Right ventricle myocardium superior (tissue), 1 donor: ENCODE measurements around the gene KAT6B. TPM values are rescaled to one million over a fixed set of nuclear protein-coding genes. Genes with fewer than 3 reads are reported as not detected.

Experiments
- ATAC-seq: fragments of 200-7000 bp; cut with Tn5 transposase; one replicate; pipeline ENCODE4 v1.9.1; 2020; ENCODE audit warnings: mild to moderate bottlenecking; ENCODE audit not compliant: poor library complexity
- DNase-seq: peaks from one replicate; pipeline ENCODE4 v3.0.0-alpha.2; 2020
- intact Hi-C: fragments of 100-400 bp; cut with DNase I; formaldehyde crosslinking; loops from one replicate; pipeline ENCODE4 v1.11.2; 2022
- total RNA-seq: library from RNA; stranded (reverse); fragmentation: NEBNext Ultra II Directional; extraction: Animal tissue kit (Norgen Biotek cat#: 25700); gene quantifications from one replicate; pipeline ENCODE4 v1.2.1, GENCODE V29; 2021
- donor health status: DM: no; HTN: yes; CAD: no; lungs with severe emphysema.

KAT6B gene
- total RNA-seq, 1 donor from 2014 or later: 36.2 TPM

DNA sequence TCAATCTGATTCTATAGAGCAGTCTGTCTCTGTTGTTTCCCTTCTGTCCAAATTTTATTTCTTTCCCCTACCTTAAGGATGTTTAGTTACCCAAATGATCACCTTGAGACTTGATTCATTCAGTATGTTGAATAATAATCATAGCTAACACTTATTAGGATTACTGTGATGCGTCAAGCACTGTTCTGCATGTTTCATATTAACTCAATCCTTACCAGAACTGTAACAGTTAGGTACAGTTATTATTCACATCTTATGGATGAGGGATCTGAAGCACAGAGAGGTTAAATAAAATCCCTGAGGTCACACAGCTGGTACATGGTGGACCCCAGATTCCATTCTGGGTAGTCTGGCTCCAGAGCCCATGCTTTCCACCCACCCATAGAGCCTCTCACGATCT lies 187.1 kb downstream of the KAT6B start:
- DNase-seq (no peak), ATAC-seq (no peak)
- intact Hi-C loops: no loop called here

DNA sequence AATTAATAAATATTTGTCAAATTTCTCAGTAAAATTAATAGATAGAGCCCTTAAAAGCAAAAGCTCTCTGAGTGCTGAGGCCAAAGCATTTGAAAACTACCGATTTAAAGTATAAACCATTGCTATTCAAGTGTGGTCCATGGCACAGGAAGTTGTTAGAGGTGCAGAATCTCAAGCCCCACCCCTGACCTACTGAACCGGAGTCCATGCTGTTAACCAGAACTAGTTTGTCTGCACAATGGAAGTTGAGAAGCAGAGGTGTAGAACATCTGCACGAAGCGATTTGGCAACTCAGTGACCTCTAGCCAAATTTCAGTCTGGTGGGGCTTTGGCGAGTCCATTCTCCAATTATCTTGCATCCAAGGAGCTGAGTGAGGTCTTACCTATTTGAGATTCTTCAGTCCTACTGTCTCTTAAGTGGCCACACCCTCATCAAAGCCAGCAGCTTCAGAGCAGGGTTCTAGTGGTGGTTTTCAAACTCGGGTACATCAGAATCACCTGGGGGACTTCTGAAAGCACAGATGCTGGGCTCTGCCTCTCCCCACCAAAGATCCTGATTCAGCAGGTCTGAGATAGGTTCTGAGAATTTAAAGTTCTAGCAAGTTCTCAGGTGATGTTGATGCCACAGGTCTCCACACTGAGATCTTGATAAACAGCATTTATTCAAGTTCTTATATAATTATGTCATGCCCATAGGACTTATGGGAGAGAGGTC lies 188.3 kb downstream of the KAT6B start:
- DNase-seq: no peak
- intact Hi-C loops: no loop called here
- ATAC-seq: no peak

DNA sequence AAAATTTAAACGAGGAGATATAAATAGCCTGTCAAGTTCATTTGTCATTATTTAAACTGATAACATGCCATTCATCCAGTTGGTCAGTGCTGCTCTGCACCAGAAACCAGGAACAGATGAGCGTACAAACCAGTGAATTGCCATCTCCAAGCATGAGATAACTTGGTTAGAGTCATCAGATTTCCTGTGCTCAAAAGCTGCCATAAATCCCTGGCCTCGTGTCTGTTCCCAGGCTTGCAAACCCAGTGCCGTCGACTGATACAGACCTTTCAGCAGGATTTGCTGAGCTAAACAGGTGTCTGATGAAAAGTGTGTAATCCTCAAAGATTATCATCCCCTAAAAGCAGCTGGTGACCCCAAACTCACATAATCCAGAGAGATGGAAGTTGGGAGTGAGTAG lies 189.0 kb downstream of the KAT6B start:
- ATAC-seq (no peak), DNase-seq (no peak)
- intact Hi-C loops: no loop called here

DNA sequence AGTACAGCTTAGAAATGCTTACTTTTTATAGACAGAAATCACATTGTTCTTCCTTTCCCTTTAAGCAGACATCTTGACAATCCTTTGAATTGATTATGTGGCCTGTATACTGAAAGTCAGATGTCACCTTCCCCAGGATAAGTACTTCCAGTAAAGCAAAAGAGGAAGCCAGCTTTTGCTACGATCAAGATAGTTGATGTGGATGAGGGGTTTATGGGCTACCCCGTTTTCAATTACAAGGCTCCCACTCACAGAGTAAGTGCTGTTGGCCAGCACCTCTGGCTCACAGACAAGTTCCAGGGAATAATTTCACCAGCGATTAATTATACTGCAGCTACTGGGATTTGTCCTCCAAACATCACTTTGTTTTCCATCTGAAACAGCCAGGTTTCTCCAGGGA lies 189.9 kb downstream of the KAT6B start:
- intact Hi-C loops: no loop called here
- DNase-seq: no peak
- ATAC-seq: no peak

DNA sequence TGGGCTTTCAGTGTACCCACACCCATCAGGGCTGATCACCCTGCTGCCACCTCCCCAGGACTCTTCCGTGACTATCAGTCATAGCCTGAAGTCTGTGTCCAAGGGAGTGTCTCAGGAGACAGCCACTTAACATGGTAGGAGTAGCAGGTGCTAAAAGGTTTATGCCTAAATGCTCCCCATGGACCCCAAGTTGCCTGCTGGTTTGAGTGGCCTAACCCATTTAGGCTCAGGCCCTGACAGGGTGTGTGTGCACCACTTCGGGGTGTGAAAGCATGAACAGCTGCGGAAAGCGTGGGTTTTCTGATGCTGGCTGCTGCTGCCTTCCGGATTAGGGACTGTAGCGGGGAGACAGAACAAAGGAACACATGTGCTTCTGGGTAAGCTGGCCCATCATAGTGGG lies 191.9 kb downstream of the KAT6B start:
- DNase-seq (no peak), ATAC-seq (no peak)
- intact Hi-C loops: no loop called here

DNA sequence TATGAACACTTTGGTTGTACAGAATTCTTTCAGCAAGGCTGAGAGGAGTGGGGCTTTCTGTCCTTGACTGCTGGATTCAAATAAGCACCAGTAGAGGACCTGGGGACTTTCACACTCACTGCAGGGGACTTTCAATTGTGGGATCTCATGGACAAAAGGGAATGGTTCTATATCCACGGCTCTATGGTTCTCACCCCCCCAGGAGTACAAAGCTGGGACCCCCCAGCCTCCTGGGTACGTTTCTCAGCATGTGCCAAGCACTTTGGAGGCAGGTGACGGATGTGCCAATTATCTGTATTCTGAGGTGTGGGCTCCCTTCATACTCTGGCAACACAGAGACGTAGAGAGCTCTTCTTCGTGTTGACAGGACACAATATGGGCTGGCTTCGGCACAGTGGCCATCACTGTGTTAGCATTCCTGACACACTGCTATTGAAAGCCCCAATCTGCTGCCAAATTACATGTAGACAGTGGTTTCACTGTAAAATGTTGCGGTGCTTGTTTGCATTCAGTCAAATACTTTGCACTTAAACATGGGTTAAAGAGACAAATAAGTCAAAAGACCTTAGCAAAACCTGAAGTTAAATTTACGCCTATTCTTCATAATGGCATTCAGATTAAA lies 192.4 kb downstream of the KAT6B start:
- peak; percentile 32 for ATAC-seq
- intact Hi-C loops: no loop called here
- DNase-seq: no peak

DNA sequence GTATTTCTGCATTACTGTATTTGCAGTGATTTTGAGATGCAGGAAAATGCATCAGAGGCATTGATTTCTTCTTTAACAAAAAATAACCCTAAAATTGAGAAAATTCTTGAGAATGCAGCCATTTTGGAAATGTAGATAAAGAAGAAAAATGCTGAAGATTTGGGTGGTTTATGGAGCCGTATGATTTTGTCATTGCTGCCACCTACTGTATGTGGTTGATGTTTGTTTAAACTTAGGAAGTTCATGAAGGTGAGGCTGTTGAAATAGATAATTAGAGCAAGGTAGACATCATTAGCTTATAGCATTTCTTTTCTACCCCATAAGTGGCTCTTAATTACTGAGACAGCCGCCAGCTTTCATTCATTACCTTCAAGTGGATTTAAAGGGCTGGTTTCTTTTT lies 193.0 kb downstream of the KAT6B start:
- intact Hi-C loops: no loop called here
- DNase-seq (no peak), ATAC-seq (no peak)

DNA sequence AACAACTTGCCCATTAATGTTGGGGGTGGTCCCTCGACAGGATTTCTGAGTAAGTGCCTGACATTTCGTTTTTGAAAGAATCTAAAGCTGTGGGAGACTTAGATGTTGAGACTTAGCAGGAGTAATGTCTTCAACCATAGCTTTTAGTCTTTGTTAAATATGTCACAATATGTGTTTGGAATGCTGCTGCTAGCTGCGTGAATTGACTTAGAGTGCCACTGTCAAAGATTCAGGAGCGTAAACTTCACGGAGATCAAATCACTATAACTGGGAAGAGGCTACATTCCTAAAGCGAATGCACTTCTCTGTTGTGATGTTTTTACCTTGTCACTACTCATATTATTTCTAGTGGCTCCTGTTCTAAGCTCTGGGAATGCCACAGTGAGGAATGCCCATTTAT lies 193.8 kb downstream of the KAT6B start:
- intact Hi-C loops: loop anchor here (10.0 kb wide), 1 partner anchor 755 kb away; no protein-coding TSS in a partner anchor
- ATAC-seq (no peak), DNase-seq (no peak)

DNA sequence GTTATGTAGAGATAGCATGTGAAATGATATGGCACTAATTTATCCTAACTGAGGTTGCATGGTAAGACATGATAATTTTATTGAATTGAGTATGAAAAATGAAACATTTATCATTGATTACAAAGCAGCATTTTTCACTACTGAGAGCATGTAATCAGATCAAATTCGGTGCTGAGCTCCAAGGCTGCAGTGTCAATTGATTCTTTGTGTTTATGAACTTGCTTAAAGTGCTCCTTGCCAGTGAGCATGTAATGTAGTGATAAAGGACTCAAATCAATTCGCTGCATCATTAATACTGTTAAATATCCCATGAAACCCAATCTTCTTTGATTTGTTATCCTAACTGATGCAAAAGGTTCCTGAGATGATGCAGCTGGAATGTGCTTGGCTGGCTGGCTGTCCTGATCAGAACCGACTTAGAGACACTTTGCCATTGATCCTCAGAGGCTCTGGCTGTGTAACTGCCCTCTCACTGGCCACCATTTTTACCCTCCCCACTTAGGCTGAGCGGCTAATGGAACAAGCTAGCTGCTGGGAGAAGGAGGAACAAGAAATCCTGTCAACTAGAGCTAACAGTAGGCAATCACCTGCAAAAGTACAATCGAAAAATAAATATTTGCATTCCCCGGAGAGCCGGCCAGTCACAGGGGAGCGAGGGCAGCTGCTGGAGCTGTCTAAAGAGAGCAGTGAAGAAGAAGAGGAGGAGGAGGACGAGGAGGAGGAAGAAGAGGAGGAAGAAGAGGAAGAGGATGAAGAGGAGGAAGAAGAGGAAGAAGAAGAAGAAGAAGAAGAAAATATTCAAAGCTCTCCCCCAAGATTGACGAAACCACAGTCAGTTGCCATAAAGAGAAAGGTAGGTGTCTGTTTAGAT lies 195.2 kb downstream of the KAT6B start:
- ATAC-seq (no peak), DNase-seq (no peak)
- intact Hi-C loops: loop anchor here (10.0 kb wide), 1 partner anchor 757 kb away; no protein-coding TSS in a partner anchor

DNA sequence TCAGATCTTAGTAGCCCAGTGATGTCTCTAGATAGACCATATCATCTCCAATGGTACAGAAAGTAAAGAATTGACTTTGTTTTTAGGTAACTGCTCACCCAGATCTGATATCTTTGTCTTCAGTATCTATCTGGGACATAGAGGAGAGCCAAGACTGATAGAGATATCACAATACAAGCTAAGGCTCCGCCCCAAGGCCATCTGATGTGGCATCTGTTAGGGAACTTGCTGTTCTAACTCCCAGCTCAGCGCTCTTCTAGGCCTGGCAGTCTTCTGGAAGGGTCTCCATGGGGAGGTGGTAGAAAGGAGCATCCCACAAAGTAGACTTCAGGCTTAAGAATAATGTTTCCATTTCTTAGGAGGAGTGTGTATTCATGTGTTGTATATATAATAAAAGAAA lies 196.7 kb downstream of the KAT6B start:
- DNase-seq (no peak), ATAC-seq (no peak)
- intact Hi-C loops: loop anchor here (10.0 kb wide), 1 partner anchor 758 kb away; no protein-coding TSS in a partner anchor

DNA sequence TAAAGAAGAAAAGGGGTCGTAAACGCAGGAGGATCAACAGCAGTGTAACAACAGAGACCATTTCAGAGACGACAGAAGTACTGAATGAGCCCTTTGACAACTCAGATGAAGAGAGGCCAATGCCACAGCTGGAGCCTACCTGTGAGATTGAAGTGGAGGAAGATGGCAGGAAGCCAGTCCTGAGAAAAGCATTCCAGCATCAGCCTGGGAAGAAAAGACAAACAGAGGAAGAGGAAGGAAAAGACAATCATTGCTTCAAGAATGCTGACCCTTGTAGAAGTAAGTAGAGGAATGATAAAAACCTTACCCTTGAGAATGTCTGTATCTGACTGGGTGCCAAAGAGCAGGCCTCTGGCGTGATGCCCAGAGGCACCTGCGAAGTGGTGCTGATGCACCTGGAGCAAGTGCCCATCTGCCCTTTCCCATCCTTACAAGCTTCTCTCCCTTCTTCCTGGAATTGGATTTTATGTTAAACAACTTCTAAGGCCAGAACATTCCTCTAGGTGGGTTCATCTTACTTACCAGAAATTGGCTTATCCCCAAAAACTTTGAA lies 198.6 kb downstream of the KAT6B start:
- ATAC-seq (no peak), DNase-seq (no peak)
- intact Hi-C loops: loop anchor here (10.0 kb wide), 1 partner anchor 760 kb away; no protein-coding TSS in a partner anchor

DNA sequence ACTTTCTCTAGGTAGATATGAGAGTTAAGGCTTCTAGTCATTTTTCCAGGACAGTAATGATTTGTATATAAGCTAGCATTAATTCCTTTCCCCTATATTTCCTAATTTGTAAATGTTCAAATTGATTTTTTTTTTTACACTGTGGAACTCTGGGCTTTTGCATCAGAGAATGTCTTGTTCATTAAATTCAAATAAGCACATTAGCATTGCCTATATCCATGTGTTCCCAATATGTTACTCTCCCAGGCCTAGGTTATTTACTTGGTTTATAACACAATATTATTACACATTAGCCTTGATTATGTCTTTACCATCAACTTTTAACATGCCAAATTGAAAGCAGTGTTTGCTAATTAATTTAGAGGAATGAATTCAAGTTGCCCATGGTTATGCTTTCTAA lies 201.6 kb downstream of the KAT6B start:
- no peak for DNase-seq
- ATAC-seq: no peak
- intact Hi-C loops: loop anchor here (10.0 kb wide), 1 partner anchor 763 kb away; no protein-coding TSS in a partner anchor

DNA sequence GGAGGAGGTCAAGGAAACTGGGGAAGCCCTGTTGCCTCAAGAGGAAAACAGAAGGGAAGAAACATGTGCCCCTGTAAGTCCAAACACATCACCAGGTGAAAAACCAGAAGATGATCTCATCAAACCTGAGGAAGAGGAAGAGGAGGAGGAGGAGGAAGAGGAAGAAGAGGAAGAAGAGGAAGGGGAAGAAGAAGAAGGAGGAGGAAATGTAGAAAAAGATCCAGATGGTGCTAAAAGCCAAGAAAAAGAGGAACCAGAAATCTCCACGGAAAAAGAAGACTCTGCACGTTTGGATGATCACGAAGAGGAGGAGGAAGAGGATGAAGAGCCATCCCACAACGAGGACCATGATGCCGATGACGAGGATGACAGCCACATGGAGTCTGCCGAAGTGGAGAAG lies 202.3 kb downstream of the KAT6B start:
- no peak for ATAC-seq
- intact Hi-C loops: loop anchor here (10.0 kb wide), 1 partner anchor 764 kb away; no protein-coding TSS in a partner anchor
- no peak for DNase-seq

DNA sequence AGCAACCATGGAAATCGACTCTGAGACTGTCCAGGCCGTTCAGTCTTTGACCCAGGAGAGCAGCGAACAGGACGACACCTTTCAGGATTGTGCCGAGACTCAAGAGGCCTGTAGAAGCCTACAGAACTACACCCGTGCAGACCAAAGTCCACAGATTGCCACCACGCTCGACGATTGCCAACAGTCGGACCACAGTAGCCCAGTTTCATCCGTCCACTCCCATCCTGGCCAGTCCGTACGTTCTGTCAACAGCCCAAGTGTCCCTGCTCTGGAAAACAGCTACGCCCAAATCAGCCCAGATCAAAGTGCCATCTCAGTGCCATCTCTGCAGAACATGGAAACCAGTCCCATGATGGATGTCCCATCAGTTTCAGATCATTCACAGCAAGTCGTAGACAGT lies 203.0 kb downstream of the KAT6B start:
- no peak for DNase-seq
- no peak for ATAC-seq
- intact Hi-C loops: loop anchor here (10.0 kb wide), 1 partner anchor 765 kb away; no protein-coding TSS in a partner anchor

DNA sequence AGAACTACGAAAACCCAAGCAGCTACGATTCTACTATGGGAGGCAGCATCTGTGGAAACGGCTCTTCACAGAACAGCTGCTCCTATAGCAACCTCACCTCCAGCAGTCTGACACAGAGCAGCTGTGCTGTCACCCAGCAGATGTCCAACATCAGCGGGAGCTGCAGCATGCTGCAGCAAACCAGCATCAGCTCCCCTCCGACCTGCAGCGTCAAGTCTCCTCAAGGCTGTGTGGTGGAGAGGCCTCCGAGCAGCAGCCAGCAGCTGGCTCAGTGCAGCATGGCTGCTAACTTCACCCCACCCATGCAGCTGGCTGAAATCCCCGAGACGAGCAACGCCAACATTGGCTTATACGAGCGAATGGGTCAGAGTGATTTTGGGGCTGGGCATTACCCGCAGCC lies 203.5 kb downstream of the KAT6B start:
- ATAC-seq (peak; percentile 59), DNase-seq (peak; percentile 65)
- intact Hi-C loops: loop anchor here (10.0 kb wide), 1 partner anchor 765 kb away; no protein-coding TSS in a partner anchor

DNA sequence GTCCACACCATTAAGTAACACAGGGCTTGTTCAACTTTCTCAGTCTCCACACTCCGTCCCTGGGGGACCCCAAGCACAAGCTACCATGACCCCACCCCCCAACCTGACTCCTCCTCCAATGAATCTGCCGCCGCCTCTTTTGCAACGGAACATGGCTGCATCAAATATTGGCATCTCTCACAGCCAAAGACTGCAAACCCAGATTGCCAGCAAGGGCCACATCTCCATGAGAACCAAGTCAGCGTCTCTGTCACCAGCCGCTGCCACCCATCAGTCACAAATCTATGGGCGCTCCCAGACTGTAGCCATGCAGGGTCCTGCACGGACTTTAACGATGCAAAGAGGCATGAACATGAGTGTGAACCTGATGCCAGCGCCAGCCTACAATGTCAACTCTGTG lies 204.0 kb downstream of the KAT6B start:
- ATAC-seq: peak; percentile 15
- intact Hi-C loops: no loop called here
- no peak for DNase-seq

DNA sequence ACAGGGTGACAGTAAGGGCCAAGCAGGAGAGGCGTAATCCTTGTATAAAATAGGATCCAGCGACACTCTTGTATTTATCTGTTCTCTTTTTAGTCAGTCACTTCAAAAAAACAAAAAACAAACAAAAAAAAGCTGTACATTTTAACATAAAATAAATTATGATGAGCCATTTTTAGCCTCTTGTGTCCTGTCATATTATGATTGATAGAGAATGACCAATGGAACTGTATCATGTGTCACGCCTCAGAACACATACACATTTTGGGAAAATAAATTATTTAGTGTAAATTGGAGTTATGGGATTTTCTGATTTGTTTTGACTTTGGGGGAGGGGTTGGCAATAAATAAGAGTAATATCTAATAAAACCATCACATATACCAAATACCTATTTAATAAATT lies 205.7 kb downstream of the KAT6B start:
- ATAC-seq: no peak
- intact Hi-C loops: no loop called here

DNA sequence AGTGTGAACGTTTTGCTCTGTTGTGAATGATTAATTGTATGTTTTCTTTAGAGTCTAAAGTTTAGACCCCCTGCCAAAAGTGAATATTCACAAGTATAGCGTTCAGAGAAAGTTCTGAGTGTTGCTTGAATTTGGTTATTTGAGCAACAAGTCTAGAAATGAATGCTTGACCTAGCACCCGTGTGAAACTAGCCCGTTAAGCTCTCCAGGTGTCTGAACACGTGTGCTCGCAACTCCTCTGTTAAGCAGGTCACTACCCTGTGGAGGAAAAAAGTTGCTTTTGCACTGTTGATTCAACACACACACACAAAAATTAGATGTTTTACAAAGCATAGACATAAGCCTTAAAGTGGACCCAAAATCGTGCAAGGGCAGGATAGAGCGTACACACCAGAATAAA lies 206.4 kb downstream of the KAT6B start:
- intact Hi-C loops: no loop called here
- no peak for ATAC-seq
- DNase-seq: no peak

More for the DNA sequence above, 205.7 kb downstream of the KAT6B start:
- no peak for DNase-seq
